Esophagus squamous epithelium (tissue), 5 donors: ENCODE data around the gene RHOH. TPM values are rescaled to one million over a fixed set of nuclear protein-coding genes. Genes with fewer than 3 reads are reported as not detected.
A peak's percentile ranks its signal among the peaks of the same experiment; 100 is the strongest.
"Not testable (repeated sequence)": the region's sequence is repeated elsewhere in the genome, so short reads cannot be mapped to it uniquely, and the experiment has no call there.

Experiments used
- DNase-seq: peaks from one replicate; lab custom pipeline; 2025; lab: John Stamatoyannopoulos, UW
- H3K27ac ChIP-seq, 4 donors: fragments of 200-600 bp; sonication (generic); one replicate each; pipeline ENCODE4 v1.5.1; 2016 to 2019; ENCODE audit warnings: mild to moderate bottlenecking in 1 of 4
- H3K27me3 ChIP-seq, 4 donors: fragments of 200-600 bp; sonication (generic); 1 replicate in 3 of 4; 2 replicates in 1 of 4; pipeline versions ENCODE4 v1.5.1 to v1.6.0; 2017 to 2021; ENCODE audit warnings: antibody characterized with exemption in 1 of 4
- H3K36me3 ChIP-seq, 3 donors: fragments of 200-600 bp; sonication (generic); one replicate each; pipeline ENCODE4 v1.5.1; 2016 to 2019
- H3K4me1 ChIP-seq, 3 donors: fragments of 200-600 bp; sonication (generic); one replicate each; pipeline ENCODE4 v1.5.1; 2017 to 2019
- H3K4me3 ChIP-seq, 4 donors: fragments of 200-600 bp; sonication (generic); 1 replicate in 3 of 4; 2 replicates in 1 of 4; pipeline ENCODE4 v1.5.1; 2016 to 2019; ENCODE audit warnings: mild to moderate bottlenecking in 2 of 4, moderate library complexity in 1 of 4
- H3K9me3 ChIP-seq, 3 donors: fragments of 200-600 bp; sonication (generic); one replicate each; pipeline ENCODE4 v1.5.1; 2016 to 2019
- POLR2A ChIP-seq, 4 donors: fragments of 450-650 bp; IDR thresholded peaks; one replicate each; pipeline ENCODE4 v1.6.1; 2017; ENCODE audit warnings: antibody characterized with exemption in 4 of 4, mild to moderate bottlenecking in 4 of 4, moderate library complexity in 3 of 4
- WGBS, 2 donors: methylation state at CpG; one replicate each; pipeline ENCODE4 v1.1.5; 2018; 5-methylcytosine and 5-hydroxymethylcytosine counted together
- intact Hi-C: fragments of 100-400 bp; cut with DNase I; formaldehyde crosslinking; loops from one replicate; pipeline ENCODE4 v1.15.0; 2022
- total RNA-seq, 4 donors: library from RNA; depleted of rRNA; stranded (reverse); fragments of >200 nt; gene quantifications; one replicate each; pipeline ENCODE4 v1.1.0, GENCODE V29; 2016
- TF ChIP-seq, protein P1 (sequence below), 6 experiments: fragments of 450-650 bp in 4 of 6; fragments of 200-600 bp in 2 of 6; sonication (generic) in 2 of 6; IDR thresholded peaks; one replicate each; pipeline ENCODE4 v1.5.1; 2016 to 2019; ENCODE audit warnings: antibody characterized with exemption in 6 of 6, mild to moderate bottlenecking in 4 of 6, moderate library complexity in 4 of 6
- donor health status: DM: yes; HTN: yes; CAD: no.

The RHOH gene
- total RNA-seq, 4 donors from 2014 or later: 0.79 to 5.0 (median 2.2) TPM

DNA sequence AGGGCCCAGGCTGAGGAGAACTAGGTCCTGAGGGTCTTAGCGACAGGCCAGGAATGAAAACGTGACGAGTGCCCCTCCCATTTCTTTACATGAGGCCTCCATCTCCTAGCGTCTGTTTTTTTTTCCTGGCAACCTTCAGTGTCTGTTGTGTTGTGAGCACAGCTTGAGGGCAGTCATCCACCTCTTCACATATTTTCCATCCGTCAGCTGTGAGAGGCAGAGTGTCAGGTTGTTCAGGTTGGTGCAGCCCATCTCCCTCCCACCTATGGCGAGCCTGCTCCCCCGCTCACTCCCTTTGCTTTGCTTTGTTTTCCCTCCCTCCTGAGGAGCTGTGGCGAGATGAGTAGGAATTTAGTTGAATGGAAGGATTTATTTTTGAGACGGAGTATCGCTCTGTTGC, 86.6 kb downstream of the RHOH start:
- H3K27me3 ChIP-seq: no peaks in the 10 kb centered on the region
- WGBS, 2 donors: 34 to 40% methylated on average over 9 of the region's 10 CpGs
- no peaks in the 10 kb centered on the region for H3K9me3 ChIP-seq
- TF ChIP-seq POLR2A (IDR thresholded peaks at IDR 0.05): no peak
- TF ChIP-seq, protein P1, sequence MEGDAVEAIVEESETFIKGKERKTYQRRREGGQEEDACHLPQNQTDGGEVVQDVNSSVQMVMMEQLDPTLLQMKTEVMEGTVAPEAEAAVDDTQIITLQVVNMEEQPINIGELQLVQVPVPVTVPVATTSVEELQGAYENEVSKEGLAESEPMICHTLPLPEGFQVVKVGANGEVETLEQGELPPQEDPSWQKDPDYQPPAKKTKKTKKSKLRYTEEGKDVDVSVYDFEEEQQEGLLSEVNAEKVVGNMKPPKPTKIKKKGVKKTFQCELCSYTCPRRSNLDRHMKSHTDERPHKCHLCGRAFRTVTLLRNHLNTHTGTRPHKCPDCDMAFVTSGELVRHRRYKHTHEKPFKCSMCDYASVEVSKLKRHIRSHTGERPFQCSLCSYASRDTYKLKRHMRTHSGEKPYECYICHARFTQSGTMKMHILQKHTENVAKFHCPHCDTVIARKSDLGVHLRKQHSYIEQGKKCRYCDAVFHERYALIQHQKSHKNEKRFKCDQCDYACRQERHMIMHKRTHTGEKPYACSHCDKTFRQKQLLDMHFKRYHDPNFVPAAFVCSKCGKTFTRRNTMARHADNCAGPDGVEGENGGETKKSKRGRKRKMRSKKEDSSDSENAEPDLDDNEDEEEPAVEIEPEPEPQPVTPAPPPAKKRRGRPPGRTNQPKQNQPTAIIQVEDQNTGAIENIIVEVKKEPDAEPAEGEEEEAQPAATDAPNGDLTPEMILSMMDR (IDR thresholded peaks at IDR 0.05): no peak
- no peaks in the 10 kb centered on the region for H3K36me3 ChIP-seq
- DNase-seq: no peak
- H3K27ac ChIP-seq: no peak overlapping the region
- intact Hi-C loops: no loop called here
- H3K4me1 ChIP-seq: peaks cover 0 to 5% (median 0%) of the 10 kb centered on the region in 3 donors
- H3K4me3 ChIP-seq: no peak overlapping the region

- no peak overlapping the region for H3K27ac ChIP-seq
- H3K27me3 ChIP-seq: no peaks in the 10 kb centered on the region
- intact Hi-C loops: no loop called here
- DNase-seq: no peak
- H3K36me3 ChIP-seq: no peaks in the 10 kb centered on the region
- no peak overlapping the region for H3K4me3 ChIP-seq
- no peaks in the 10 kb centered on the region for H3K9me3 ChIP-seq
- WGBS, 2 donors: 33 to 52% methylated on average over 6 to 8 of the region's 10 CpGs
- H3K4me1 ChIP-seq: peaks cover 0 to 5% (median 0%) of the 10 kb centered on the region in 3 donors
- TF ChIP-seq POLR2A (IDR thresholded peaks at IDR 0.05): no peak
- TF ChIP-seq, protein P1 (IDR thresholded peaks at IDR 0.05): peak in 2 of 6 experiments; percentile 36 to 48
Observed at GRCh38 chr4:40283968-40284367, 87.1 kb downstream of the RHOH start.

DNA sequence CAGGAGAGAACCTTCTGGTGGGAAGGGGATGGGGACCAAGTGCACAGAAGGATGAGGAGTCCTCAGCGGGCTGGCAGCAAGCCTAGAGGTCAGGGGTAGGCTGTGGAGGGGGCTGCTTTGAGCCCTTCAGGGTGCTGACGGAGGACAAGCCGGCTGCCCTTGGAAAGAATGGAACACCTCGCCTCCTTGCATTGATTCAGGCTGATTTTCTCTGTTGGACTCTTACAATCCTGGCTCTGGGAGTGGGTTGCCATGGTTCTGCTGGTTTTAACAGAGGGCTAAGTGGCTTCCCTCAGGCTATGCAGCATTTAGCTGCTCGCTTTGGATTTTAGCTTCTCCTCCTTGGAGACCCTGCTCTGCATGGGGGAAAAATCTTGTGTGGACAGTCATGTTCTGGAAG, 88.9 kb downstream of the RHOH start:
- intact Hi-C loops: no loop called here
- 74 to 81% methylated on average over 3 to 4 of the region's 5 CpGs for WGBS, 2 donors
- no peaks in the 10 kb centered on the region for H3K27me3 ChIP-seq
- DNase-seq: no peak
- no peaks in the 10 kb centered on the region for H3K36me3 ChIP-seq
- TF ChIP-seq, protein P1 (IDR thresholded peaks at IDR 0.05): no peak
- TF ChIP-seq POLR2A (IDR thresholded peaks at IDR 0.05): no peak
- H3K27ac ChIP-seq: no peak overlapping the region
- H3K4me3 ChIP-seq: no peak overlapping the region
- H3K9me3 ChIP-seq: no peaks in the 10 kb centered on the region
- peaks cover 0 to 19% (median 0%) of the 10 kb centered on the region in 3 donors for H3K4me1 ChIP-seq

- WGBS, 2 donors: 86 to 94% methylated on average over 8 of the region's 8 CpGs
- intact Hi-C loops: no loop called here
Observed at GRCh38 chr4:40288566-40288965, 91.7 kb downstream of the RHOH start.

GRCh38 chr4:40289366-40290188, 92.7 kb downstream of the RHOH start:
- no peak overlapping the region for H3K4me3 ChIP-seq
- H3K9me3 ChIP-seq: peaks cover 0 to 3% (median 0%) of the 10 kb centered on the region in 3 donors
- no peak for DNase-seq
- intact Hi-C loops: no loop called here
- TF ChIP-seq, protein P1 (IDR thresholded peaks at IDR 0.05): no peak
- no peaks in the 10 kb centered on the region for H3K36me3 ChIP-seq
- no peaks in the 10 kb centered on the region for H3K27me3 ChIP-seq
- H3K4me1 ChIP-seq: peaks cover 0 to 14% (median 0%) of the 10 kb centered on the region in 3 donors
- 32 to 36% methylated on average over 6 to 7 of the region's 7 CpGs for WGBS, 2 donors
- H3K27ac ChIP-seq: no peak overlapping the region

More at GRCh38 chr4:40288566-40288965, 91.7 kb downstream of the RHOH start:
- Histone ChIP-seq H3K36me3 (no peaks in the 10 kb centered on the region), H3K4me3 (no peak overlapping the region), H3K27me3 (no peaks in the 10 kb centered on the region), H3K27ac (no peak overlapping the region), H3K4me1 (peaks cover 0 to 18% (median 0%) of the 10 kb centered on the region in 3 donors), H3K9me3 (no peaks in the 10 kb centered on the region)
- TF ChIP-seq, protein P1 (IDR thresholded peaks at IDR 0.05): no peak
- TF ChIP-seq POLR2A (IDR thresholded peaks at IDR 0.05): no peak
- DNase-seq: no peak

DNA sequence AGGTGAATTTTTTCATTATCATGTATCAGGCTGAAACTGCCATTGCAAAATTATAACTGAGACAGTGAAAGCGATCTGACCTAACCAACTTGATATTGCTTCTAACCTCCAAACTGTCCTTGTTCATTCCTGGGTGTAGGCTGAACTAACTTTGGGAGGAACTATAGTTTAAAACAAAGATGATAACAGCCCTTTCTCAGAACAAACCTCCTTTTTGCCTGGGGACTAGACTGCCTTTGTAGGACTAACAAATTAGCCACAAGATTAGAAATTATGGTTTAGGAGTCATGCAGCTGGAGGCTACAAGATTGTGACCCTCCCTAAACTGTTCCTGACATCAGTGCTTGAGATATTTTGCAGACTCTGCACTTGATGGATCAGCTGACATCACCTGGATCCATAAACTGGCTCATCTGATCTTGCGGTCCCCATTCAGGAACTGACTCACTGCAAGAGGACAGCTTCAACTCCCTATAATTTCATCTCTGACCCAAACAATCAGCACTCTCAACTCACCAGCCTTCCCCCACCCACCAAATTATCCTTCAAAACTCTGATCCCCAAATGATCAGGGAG, 93.9 kb downstream of the RHOH start:
- DNase-seq, H3K27me3 ChIP-seq, H3K4me3 ChIP-seq, intact Hi-C loops, H3K27ac ChIP-seq, H3K36me3 ChIP-seq: not testable (repeated sequence)
- H3K4me1 ChIP-seq: peaks cover 0 to 14% (median 0%) of the 10 kb centered on the region in 3 donors
- peaks cover 0 to 13% (median 3%) of the 10 kb centered on the region in 3 donors for H3K9me3 ChIP-seq
- 66 to 86% methylated on average over 2 of the region's 2 CpGs for WGBS, 2 donors
